Body of pancreas (tissue), 4 donors: ENCODE measurements around the gene KIF26A.

Source experiments
- POLR2A ChIP-seq, 3 donors: fragments of 450-650 bp; IDR thresholded peaks; one replicate each; pipeline ENCODE4 v1.6.1; 2016; ENCODE audit warnings: antibody characterized with exemption in 3 of 3, mild to moderate bottlenecking in 2 of 3
- TF ChIP-seq, protein P1 (sequence below), 7 experiments: fragments of 450-650 bp in 4 of 7; fragments of 200-600 bp in 3 of 7; sonication (generic) in 3 of 7; IDR thresholded peaks; one replicate each; pipeline ENCODE4 v1.5.1; 2016 to 2019; ENCODE audit warnings: antibody characterized with exemption in 7 of 7

DNA sequence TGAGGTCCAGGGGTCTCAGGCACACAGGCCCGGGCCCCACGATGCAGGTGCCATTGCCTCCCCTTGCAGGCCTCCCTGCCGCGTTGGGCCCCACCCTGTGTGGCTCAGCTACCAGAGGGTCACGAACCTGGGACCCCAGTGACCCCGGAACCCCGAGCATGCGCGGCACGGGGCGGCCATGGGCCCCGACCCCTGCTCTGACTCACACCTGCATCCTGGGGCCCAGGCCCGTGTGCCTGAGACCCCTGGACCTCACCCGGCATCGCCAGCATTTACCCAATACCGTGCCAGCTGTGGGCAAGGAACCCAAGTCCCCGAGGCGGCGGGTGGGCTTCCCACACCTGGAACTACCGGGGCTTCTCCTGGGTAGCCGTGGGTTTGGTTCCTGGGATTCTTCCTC lies 25.2 kb downstream of the KIF26A start:
- TF ChIP-seq POLR2A (IDR thresholded peaks at IDR 0.05) = no peak
- TF ChIP-seq, protein P1, sequence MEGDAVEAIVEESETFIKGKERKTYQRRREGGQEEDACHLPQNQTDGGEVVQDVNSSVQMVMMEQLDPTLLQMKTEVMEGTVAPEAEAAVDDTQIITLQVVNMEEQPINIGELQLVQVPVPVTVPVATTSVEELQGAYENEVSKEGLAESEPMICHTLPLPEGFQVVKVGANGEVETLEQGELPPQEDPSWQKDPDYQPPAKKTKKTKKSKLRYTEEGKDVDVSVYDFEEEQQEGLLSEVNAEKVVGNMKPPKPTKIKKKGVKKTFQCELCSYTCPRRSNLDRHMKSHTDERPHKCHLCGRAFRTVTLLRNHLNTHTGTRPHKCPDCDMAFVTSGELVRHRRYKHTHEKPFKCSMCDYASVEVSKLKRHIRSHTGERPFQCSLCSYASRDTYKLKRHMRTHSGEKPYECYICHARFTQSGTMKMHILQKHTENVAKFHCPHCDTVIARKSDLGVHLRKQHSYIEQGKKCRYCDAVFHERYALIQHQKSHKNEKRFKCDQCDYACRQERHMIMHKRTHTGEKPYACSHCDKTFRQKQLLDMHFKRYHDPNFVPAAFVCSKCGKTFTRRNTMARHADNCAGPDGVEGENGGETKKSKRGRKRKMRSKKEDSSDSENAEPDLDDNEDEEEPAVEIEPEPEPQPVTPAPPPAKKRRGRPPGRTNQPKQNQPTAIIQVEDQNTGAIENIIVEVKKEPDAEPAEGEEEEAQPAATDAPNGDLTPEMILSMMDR (IDR thresholded peaks at IDR 0.05) = no peak
